Activated CD4-positive, CD25-positive, alpha-beta regulatory T cell treated with anti-CD3 and anti-CD28 coated beads, Interleukin-2, amount 50 U/mL, for 16 hours (primary cell): ENCODE data around the gene ENDOV.

Experiments
- DNase-seq: peaks from one replicate; pipeline ENCODE4 v3.0.0-alpha.2; 2020; ENCODE audit warnings: low read depth, low spot score

Gene ENDOV

GRCh38 chr17:80431246-80432195 lies 16.6 kb downstream of the ENDOV start:
- DNase-seq: no peak

GRCh38 chr17:80432350-80432955 lies 17.5 kb downstream of the ENDOV start:
- DNase-seq: no peak

GRCh38 chr17:80432961-80433550 lies 18.1 kb downstream of the ENDOV start:
- no peak for DNase-seq

GRCh38 chr17:80433916-80434666 lies 19.1 kb downstream of the ENDOV start:
- DNase-seq: no peak

GRCh38 chr17:80437532-80437931 lies 22.6 kb downstream of the ENDOV start:
- no peak for DNase-seq

GRCh38 chr17:80438806-80439205 lies 23.8 kb downstream of the ENDOV start:
- DNase-seq: no peak

GRCh38 chr17:80439499-80439898 lies 24.5 kb downstream of the ENDOV start:
- no peak for DNase-seq

GRCh38 chr17:80441133-80441578 lies 26.2 kb downstream of the ENDOV start:
- no peak for DNase-seq

GRCh38 chr17:80441598-80442322 lies 26.8 kb downstream of the ENDOV start:
- no peak for DNase-seq

- DNase-seq: no peak
Observed at GRCh38 chr17:80442323-80442659, 27.3 kb downstream of the ENDOV start.

GRCh38 chr17:80442764-80443163 lies 27.8 kb downstream of the ENDOV start:
- no peak for DNase-seq

- no peak for DNase-seq
Observed at GRCh38 chr17:80443498-80443897, 28.5 kb downstream of the ENDOV start.

GRCh38 chr17:80443916-80444643 lies 29.1 kb downstream of the ENDOV start:
- DNase-seq: no peak

- no peak for DNase-seq
Observed at GRCh38 chr17:80444644-80444979, 29.6 kb downstream of the ENDOV start.

GRCh38 chr17:80445007-80445725 lies 30.2 kb downstream of the ENDOV start:
- no peak for DNase-seq

- DNase-seq: no peak
Observed at GRCh38 chr17:80445726-80446110, 30.8 kb downstream of the ENDOV start.

GRCh38 chr17:80446645-80447405 lies 31.9 kb downstream of the ENDOV start:
- DNase-seq: no peak

GRCh38 chr17:80447790-80448189 lies 32.8 kb downstream of the ENDOV start:
- DNase-seq: no peak

GRCh38 chr17:80449194-80449929 lies 34.4 kb downstream of the ENDOV start:
- no peak for DNase-seq
